GM12878 (cell line): ENCODE measurements around the gene POLDIP3. TPM values are rescaled to one million over a fixed set of nuclear protein-coding genes. Genes with fewer than 3 reads are reported as not detected.

ENCODE experiments used
- ATAC-seq: fragments of 200-7000 bp; cut with Tn5 transposase; 3 replicates; pipeline ENCODE4 v1.9.1; 2020; ENCODE audit warnings: mild to moderate bottlenecking, moderate library complexity
- BruUV-seq: library from RNA; stranded (reverse); fragments of 400-500 nt; replicated peaks from 2 replicates; lab custom pipeline; 2021; lab: Mats Ljungman, UMichigan
- CTCF ChIA-PET: fragments of 300-600 bp; sonication (Branson Sonifier 250); formaldehyde crosslinking; extraction: SDS; loops from one replicate; lab custom pipeline; 2021; ENCODE audit warnings: inconsistent platforms; lab: Yijun Ruan, JAX
- POLR2A ChIA-PET: fragments of 350-600 bp; formaldehyde crosslinking; extraction: SDS; loops from one replicate; lab custom pipeline; 2021; ENCODE audit warnings: inconsistent platforms; lab: Charles Lee
- RAD21 ChIA-PET: fragments of 300-600 bp; sonication (Branson Sonifier 250); formaldehyde crosslinking; loops from one replicate; lab custom pipeline; 2023; ENCODE audit warnings: antibody characterized with exemption; ENCODE audit not compliant: unreplicated experiment; lab: Charles Lee
- SMC1A ChIA-PET: fragments of 300-600 bp; sonication (Branson Sonifier 250); formaldehyde crosslinking; loops from one replicate; lab custom pipeline; 2023; ENCODE audit not compliant: unreplicated experiment, uncharacterized antibody; lab: Charles Lee
- DNase-seq: peaks from one replicate; pipeline ENCODE4 v3.0.0-alpha.2; 2011; ENCODE audit warnings: low read depth, low spot score
- FAIRE-seq: peaks from 3 replicates; lab custom pipeline; 2011; peaks lifted over from hg19 to GRCh38; lab: Jason Lieb, UNC
- H2AFZ ChIP-seq: 2 replicates; pipeline ENCODE4 v1.6.0; 2011; ENCODE audit warnings: low read depth, low read length, control low read depth; ENCODE audit not compliant: control insufficient read depth
- H3K27ac ChIP-seq: 2 replicates; pipeline ENCODE4 v1.5.1; 2011; ENCODE audit warnings: control low read depth; ENCODE audit not compliant: control insufficient read depth, insufficient read depth
- H3K27me3 ChIP-seq, 2 experiments: replicated peaks in 1 of 2; 2 replicates each; pipeline versions ENCODE4 v1.6.0 to v1.6.1; 2011; ENCODE audit warnings: low read length in 1 of 2; ENCODE audit not compliant: control insufficient read depth in 2 of 2, insufficient read depth in 2 of 2
- H3K36me3 ChIP-seq, 2 experiments: 2 replicates each; pipeline ENCODE4 v1.5.1; 2011; ENCODE audit warnings: low read length in 1 of 2; ENCODE audit not compliant: control insufficient read depth in 2 of 2, insufficient read depth in 2 of 2
- H3K4me1 ChIP-seq: 2 replicates; pipeline ENCODE4 v1.6.1; 2011; ENCODE audit warnings: mild to moderate bottlenecking, low read length, moderate library complexity, mixed read lengths; ENCODE audit not compliant: control insufficient read depth, insufficient read depth
- H3K4me2 ChIP-seq: 2 replicates; pipeline ENCODE4 v1.6.0; 2011; ENCODE audit warnings: control low read depth; ENCODE audit not compliant: control insufficient read depth, insufficient read depth
- H3K4me3 ChIP-seq: fragments of 200-600 bp; sonication (generic); 2 replicates; pipeline ENCODE4 v1.5.1; 2016
- H3K79me2 ChIP-seq: 2 replicates; pipeline ENCODE4 v1.6.0; 2011; ENCODE audit warnings: low read length; ENCODE audit not compliant: control insufficient read depth, insufficient read depth
- H3K9ac ChIP-seq: 2 replicates; pipeline ENCODE4 v1.8.0; 2011; ENCODE audit warnings: low read length, control low read depth, mixed read lengths; ENCODE audit not compliant: control insufficient read depth, insufficient read depth
- H3K9me3 ChIP-seq: replicated peaks from 3 replicates; pipeline ENCODE4 v1.5.1; 2011; ENCODE audit warnings: mild to moderate bottlenecking, low read length; ENCODE audit not compliant: control insufficient read depth, insufficient read depth
- H4K20me1 ChIP-seq: 2 replicates; pipeline ENCODE4 v1.6.0; 2011; ENCODE audit not compliant: control insufficient read depth, insufficient read depth
- CREM ChIP-seq: IDR thresholded peaks from 2 replicates; pipeline ENCODE4 v1.6.1; 2014; ENCODE audit warnings: antibody characterized with exemption, low read depth
- KDM1A ChIP-seq: fragments of 200-600 bp; sonication (generic); IDR thresholded peaks from 2 replicates; pipeline ENCODE4 v1.6.1; 2016; ENCODE audit warnings: borderline replicate concordance
- MEF2B ChIP-seq: fragments of 450-650 bp; IDR thresholded peaks from 2 replicates; pipeline ENCODE4 v1.6.1; 2018; ENCODE audit warnings: mild to moderate bottlenecking, moderate library complexity; ENCODE audit not compliant: partially characterized antibody, poor library complexity, severe bottlenecking
- RELA ChIP-seq: fragments of 450-650 bp; IDR thresholded peaks from 2 replicates; pipeline ENCODE4 v1.8.0; 2014; ENCODE audit warnings: borderline replicate concordance; ENCODE audit not compliant: partially characterized antibody
- TBL1XR1 ChIP-seq: IDR thresholded peaks from 2 replicates; pipeline ENCODE4 v1.6.1; 2012; ENCODE audit warnings: low read depth, low read length, improper control_type of control experiment
- WGBS: methylation state at CpG from one replicate; pipeline ENCODE4 v1.1.6; 2016; ENCODE audit warnings: low lambda C conversion rate; ENCODE audit not compliant: insufficient replicate concordance, insufficient coverage; ENCODE audit errors: missing lambda C conversion rate; 5-methylcytosine and 5-hydroxymethylcytosine counted together
- in situ Hi-C: fragments of 300-500 bp; cut with MboI; formaldehyde crosslinking; loops from 9 replicates; pipeline ENCODE4 v1.14.3; 2018; ENCODE audit warnings: mixed read lengths
- intact Hi-C: fragments of 100-400 bp; cut with micrococcal nuclease; formaldehyde crosslinking; loops from one replicate; pipeline ENCODE4 v1.14.2; 2022; ENCODE audit not compliant: unreplicated experiment
- polyA plus RNA-seq, 11 experiments: library from polyadenylated mRNA; depleted of rRNA in 4 of 11; unstranded in 6 of 11; stranded (reverse) in 5 of 11; fragments of >200 nt; fragmentation: Nextera tagmentation in 4 of 11; fragmentation: Illumina TruSeq in 1 of 11; extraction: Ambion mirVana in 4 of 11; extraction: Trizol in 1 of 11; gene quantifications; 1 replicate in 1 of 11; 2 replicates in 10 of 11; pipeline versions ENCODE4 v1.2.1 to v1.2.3, GENCODE V29; 2011 to 2016; ENCODE audit warnings: inconsistent platforms in 2 of 11, missing spikeins in 2 of 11, low read depth in 1 of 11
- total RNA-seq, 4 experiments: library from RNA; depleted of rRNA in 3 of 4; stranded (reverse); fragments of >200 nt in 3 of 4; fragmentation: Illumina TruSeq in 1 of 4; extraction: Trizol in 1 of 4; gene quantifications; 2 replicates each; pipeline versions ENCODE4 v1.2.1 to v1.2.3, GENCODE V29; 2013 to 2021
- TF ChIP-seq, protein P1 (sequence below): IDR thresholded peaks from 2 replicates; pipeline ENCODE4 v1.6.1; 2011; ENCODE audit warnings: low read depth, mild to moderate bottlenecking, low read length, moderate library complexity, borderline replicate concordance; ENCODE audit errors: extremely low read depth
- TF ChIP-seq, protein P2 (sequence below): fragments of 450-650 bp; IDR thresholded peaks from 2 replicates; pipeline ENCODE4 v1.6.1; 2017; ENCODE audit warnings: mild to moderate bottlenecking
- TF ChIP-seq, protein P3 (sequence below): IDR thresholded peaks from 2 replicates; pipeline ENCODE4 v1.6.1; 2012; ENCODE audit warnings: improper control_type of control experiment, low read depth, low read length; ENCODE audit not compliant: insufficient replicate concordance

The POLDIP3 gene
- total and polyA plus RNA-seq, 10 of the 15 experiments (the other 5 are each of a cell fraction or from before 2014, with no cell fraction given): 14.8 to 60.2 (median 49.5) TPM

DNA sequence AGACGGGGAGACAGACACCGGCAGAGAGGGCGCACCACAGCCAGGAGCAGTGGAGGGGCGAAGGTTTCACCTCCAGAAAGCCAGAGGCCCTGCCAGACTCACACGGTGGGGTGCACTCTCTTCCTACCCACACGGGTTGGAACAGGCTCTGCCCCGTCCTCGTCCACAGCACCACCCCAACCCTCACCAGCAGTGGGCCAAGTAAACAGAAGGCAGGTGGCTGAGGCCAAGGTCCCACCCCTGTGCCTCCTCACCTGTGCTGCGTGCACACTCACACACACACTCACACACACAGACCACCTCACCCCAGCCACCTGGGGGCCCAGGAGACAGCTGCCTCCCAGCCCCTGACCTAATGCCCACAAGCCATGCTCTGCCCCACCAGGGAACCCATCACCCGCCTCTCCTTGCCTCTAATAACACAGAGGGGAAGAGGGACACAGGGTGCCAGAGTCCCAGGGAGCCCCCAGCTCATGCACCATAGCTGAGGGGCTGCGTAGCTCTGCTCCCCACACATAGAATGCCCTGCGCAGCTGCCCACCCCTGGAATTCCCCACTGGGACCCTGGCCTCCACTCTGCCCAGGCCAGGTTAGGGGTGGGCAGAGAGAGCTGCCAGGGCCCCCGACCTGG, 31.4 kb upstream of the POLDIP3 start (continued):
- TF ChIP-seq TBL1XR1 (no peak), RELA (no peak)
- TF ChIP-seq, protein P1, sequence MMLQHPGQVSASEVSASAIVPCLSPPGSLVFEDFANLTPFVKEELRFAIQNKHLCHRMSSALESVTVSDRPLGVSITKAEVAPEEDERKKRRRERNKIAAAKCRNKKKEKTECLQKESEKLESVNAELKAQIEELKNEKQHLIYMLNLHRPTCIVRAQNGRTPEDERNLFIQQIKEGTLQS: no peak
- TF ChIP-seq, protein P2, sequence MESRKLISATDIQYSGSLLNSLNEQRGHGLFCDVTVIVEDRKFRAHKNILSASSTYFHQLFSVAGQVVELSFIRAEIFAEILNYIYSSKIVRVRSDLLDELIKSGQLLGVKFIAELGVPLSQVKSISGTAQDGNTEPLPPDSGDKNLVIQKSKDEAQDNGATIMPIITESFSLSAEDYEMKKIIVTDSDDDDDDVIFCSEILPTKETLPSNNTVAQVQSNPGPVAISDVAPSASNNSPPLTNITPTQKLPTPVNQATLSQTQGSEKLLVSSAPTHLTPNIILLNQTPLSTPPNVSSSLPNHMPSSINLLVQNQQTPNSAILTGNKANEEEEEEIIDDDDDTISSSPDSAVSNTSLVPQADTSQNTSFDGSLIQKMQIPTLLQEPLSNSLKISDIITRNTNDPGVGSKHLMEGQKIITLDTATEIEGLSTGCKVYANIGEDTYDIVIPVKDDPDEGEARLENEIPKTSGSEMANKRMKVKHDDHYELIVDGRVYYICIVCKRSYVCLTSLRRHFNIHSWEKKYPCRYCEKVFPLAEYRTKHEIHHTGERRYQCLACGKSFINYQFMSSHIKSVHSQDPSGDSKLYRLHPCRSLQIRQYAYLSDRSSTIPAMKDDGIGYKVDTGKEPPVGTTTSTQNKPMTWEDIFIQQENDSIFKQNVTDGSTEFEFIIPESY: no peak

DNA sequence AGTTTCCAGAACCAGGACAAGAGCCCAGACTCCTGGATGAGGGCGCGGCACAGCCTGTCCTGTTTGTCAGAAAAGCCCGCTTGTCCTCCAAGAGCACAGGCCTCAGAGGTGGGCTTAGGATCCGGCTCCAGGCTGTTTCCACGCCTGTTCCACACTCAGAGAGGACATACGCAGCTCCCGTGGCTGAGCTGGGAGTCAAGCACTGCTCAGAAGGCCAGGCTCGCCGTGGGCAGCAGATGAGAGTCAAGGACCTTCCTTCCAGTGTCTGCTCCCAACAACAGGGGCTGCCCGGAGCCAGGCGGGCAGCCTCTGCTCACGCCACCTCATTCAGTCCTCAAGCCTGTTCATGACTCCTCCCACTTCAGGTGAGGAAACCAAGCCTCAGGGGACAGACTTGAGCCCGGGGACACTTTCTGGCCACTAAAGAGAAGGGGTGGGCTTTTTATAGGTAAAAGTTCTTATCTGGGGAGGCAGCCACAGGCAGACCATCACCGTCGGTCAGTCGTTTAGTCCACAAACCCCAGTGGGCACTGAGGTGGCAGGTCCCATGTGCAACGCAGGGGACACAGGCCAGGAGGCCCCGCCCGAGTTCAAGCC, 30.8 kb upstream of the POLDIP3 start:
- H3K4me3 ChIP-seq: peak overlapping the region; percentile 100; the same call in 1 of the 2 replicates
- peaks cover 66% of the 10 kb centered on the region for H3K79me2 ChIP-seq
- H3K27me3 ChIP-seq: no peaks in the 10 kb centered on the region
- in situ Hi-C loops (no loop called here), intact Hi-C loops (no loop called here)
- peak; percentile 12 for TF ChIP-seq MEF2B
- TF ChIP-seq KDM1A: no peak
- TF ChIP-seq, protein P3, sequence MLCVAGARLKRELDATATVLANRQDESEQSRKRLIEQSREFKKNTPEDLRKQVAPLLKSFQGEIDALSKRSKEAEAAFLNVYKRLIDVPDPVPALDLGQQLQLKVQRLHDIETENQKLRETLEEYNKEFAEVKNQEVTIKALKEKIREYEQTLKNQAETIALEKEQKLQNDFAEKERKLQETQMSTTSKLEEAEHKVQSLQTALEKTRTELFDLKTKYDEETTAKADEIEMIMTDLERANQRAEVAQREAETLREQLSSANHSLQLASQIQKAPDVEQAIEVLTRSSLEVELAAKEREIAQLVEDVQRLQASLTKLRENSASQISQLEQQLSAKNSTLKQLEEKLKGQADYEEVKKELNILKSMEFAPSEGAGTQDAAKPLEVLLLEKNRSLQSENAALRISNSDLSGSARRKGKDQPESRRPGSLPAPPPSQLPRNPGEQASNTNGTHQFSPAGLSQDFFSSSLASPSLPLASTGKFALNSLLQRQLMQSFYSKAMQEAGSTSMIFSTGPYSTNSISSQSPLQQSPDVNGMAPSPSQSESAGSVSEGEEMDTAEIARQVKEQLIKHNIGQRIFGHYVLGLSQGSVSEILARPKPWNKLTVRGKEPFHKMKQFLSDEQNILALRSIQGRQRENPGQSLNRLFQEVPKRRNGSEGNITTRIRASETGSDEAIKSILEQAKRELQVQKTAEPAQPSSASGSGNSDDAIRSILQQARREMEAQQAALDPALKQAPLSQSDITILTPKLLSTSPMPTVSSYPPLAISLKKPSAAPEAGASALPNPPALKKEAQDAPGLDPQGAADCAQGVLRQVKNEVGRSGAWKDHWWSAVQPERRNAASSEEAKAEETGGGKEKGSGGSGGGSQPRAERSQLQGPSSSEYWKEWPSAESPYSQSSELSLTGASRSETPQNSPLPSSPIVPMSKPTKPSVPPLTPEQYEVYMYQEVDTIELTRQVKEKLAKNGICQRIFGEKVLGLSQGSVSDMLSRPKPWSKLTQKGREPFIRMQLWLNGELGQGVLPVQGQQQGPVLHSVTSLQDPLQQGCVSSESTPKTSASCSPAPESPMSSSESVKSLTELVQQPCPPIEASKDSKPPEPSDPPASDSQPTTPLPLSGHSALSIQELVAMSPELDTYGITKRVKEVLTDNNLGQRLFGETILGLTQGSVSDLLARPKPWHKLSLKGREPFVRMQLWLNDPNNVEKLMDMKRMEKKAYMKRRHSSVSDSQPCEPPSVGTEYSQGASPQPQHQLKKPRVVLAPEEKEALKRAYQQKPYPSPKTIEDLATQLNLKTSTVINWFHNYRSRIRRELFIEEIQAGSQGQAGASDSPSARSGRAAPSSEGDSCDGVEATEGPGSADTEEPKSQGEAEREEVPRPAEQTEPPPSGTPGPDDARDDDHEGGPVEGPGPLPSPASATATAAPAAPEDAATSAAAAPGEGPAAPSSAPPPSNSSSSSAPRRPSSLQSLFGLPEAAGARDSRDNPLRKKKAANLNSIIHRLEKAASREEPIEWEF: no peak
- no peak for TF ChIP-seq CREM
- ATAC-seq (no peak), FAIRE-seq (no peak), DNase-seq (no peak)
- ChIA-PET CTCF (interaction anchor here (1.5 to 3.4 kb wide), 3 partner anchors 10 to 24 kb away, joined by 7 to 17 read pairs (median 17); no protein-coding TSS in a partner anchor), RAD21 (interaction anchor here (0.6 to 1.3 kb wide), 2 partner anchors 23 to 222 kb away, joined by 3 to 5 read pairs; no protein-coding TSS in a partner anchor), SMC1A (interaction anchor here (0.8 to 1.7 kb wide), 3 partner anchors 8 to 24 kb away, joined by 3 to 9 read pairs (median 3); no protein-coding TSS in a partner anchor), POLR2A (interaction anchor here (0.6 to 1.0 kb wide), 2 partner anchors 10 to 131 kb away, joined by 3 to 5 read pairs; no protein-coding TSS in a partner anchor)
- H3K9ac ChIP-seq: peak overlapping the region; percentile 56; the same call in 1 of the 2 replicates
- 78% methylated on average over 19 of the region's 19 CpGs for WGBS
- H2AFZ ChIP-seq: no peak overlapping the region
- H3K4me2 ChIP-seq: peak overlapping the region; percentile 71
- no peaks in the 10 kb centered on the region for H3K36me3 ChIP-seq
- BruUV-seq: no TSS peak
- H4K20me1 ChIP-seq: no peaks in the 10 kb centered on the region
- H3K4me1 ChIP-seq: peaks cover 42% of the 10 kb centered on the region
- no peaks in the 10 kb centered on the region for H3K9me3 ChIP-seq
- H3K27ac ChIP-seq: peak overlapping the region; percentile 41
